Kidney tubule cell (primary cell): ENCODE results near the gene FIGN.

ENCODE experiments used
- DNase-seq: peaks from one replicate; pipeline ENCODE4 v3.0.0-alpha.2; 2018; ENCODE audit warnings: low spot score

The FIGN gene

GRCh38 chr2:163612332-163612731, 123.5 kb downstream of the FIGN start:
- no peak for DNase-seq

GRCh38 chr2:163611557-163611906, 124.3 kb downstream of the FIGN start:
- no peak for DNase-seq

GRCh38 chr2:163610817-163611556, 124.8 kb downstream of the FIGN start:
- DNase-seq: peak; percentile 23

GRCh38 chr2:163607630-163608029, 128.2 kb downstream of the FIGN start:
- DNase-seq: no peak

GRCh38 chr2:163606878-163607277, 128.9 kb downstream of the FIGN start:
- no peak for DNase-seq

- no peak for DNase-seq
Measured at GRCh38 chr2:163605779-163606178, 130.0 kb downstream of the FIGN start.

- DNase-seq: peak; percentile 25
Measured at GRCh38 chr2:163604941-163605555, 130.8 kb downstream of the FIGN start.

- DNase-seq: no peak
Measured at GRCh38 chr2:163602196-163602595, 133.6 kb downstream of the FIGN start.

GRCh38 chr2:163601377-163601776, 134.4 kb downstream of the FIGN start:
- peak; percentile 90 for DNase-seq

GRCh38 chr2:163600801-163601200, 135.0 kb downstream of the FIGN start:
- DNase-seq: no peak

- DNase-seq: no peak
Measured at GRCh38 chr2:163595028-163595427, 140.8 kb downstream of the FIGN start.

GRCh38 chr2:163594497-163594896, 141.3 kb downstream of the FIGN start:
- DNase-seq: no peak

GRCh38 chr2:163593982-163594381, 141.8 kb downstream of the FIGN start:
- DNase-seq: no peak

GRCh38 chr2:163592954-163593622, 142.7 kb downstream of the FIGN start:
- no peak for DNase-seq

GRCh38 chr2:163591461-163591860, 144.3 kb downstream of the FIGN start:
- no peak for DNase-seq

GRCh38 chr2:163580757-163581156, 155.1 kb downstream of the FIGN start:
- DNase-seq: no peak

GRCh38 chr2:163574309-163574708, 161.5 kb downstream of the FIGN start:
- DNase-seq: no peak

- no peak for DNase-seq
Measured at GRCh38 chr2:163573652-163574051, 162.2 kb downstream of the FIGN start.

- no peak for DNase-seq
Measured at GRCh38 chr2:163572850-163573249, 163.0 kb downstream of the FIGN start.

- no peak for DNase-seq
Measured at GRCh38 chr2:163571423-163572102, 164.2 kb downstream of the FIGN start.

GRCh38 chr2:163570391-163570790, 165.4 kb downstream of the FIGN start:
- DNase-seq: no peak

- DNase-seq: peak; percentile 24
Measured at GRCh38 chr2:163565192-163565591, 170.6 kb downstream of the FIGN start.

- no peak for DNase-seq
Measured at GRCh38 chr2:163564236-163564635, 171.6 kb downstream of the FIGN start.
